K562 (cell line): ENCODE measurements around the gene JUND. TPM values are rescaled to one million over a fixed set of nuclear protein-coding genes. Genes with fewer than 3 reads are reported as not detected.

Source experiments
- HIVEP1 ChIP-seq: fragments of 250-450 bp; sonication (Bioruptor Pico); IDR thresholded peaks from 2 replicates; pipeline ENCODE4 v1.4.0; 2020; ENCODE audit warnings: mild to moderate bottlenecking
- KLF10 ChIP-seq: fragments of 250-450 bp; sonication (Bioruptor Pico); IDR thresholded peaks from 2 replicates; pipeline ENCODE4 v1.6.1; 2021; ENCODE audit warnings: matching md5 sums
- MCM2 ChIP-seq: fragments of 450-650 bp; IDR thresholded peaks from 2 replicates; pipeline ENCODE4 v1.6.1; 2017; ENCODE audit warnings: low read depth, mild to moderate bottlenecking
- SFPQ ChIP-seq: fragments of 200-400 bp; formaldehyde crosslinking; IDR thresholded peaks from 2 replicates; pipeline ENCODE4 v1.6.1; 2017; ENCODE audit warnings: mild to moderate bottlenecking, low read depth, low read length, moderate library complexity
- U2AF1 ChIP-seq: fragments of 200-400 bp; formaldehyde crosslinking; optimal IDR thresholded peaks from 2 replicates; pipeline ENCODE3; 2017; ENCODE audit warnings: mild to moderate bottlenecking, low read depth, low read length, moderate library complexity
- ZNF282 ChIP-seq: sonication (generic); formaldehyde crosslinking; IDR thresholded peaks from 2 replicates; pipeline ENCODE4 v1.8.1; 2023; ENCODE audit warnings: missing genetic modification reagents
- ZNF431 ChIP-seq: sonication (generic); formaldehyde crosslinking; IDR thresholded peaks from 2 replicates; pipeline ENCODE4 v1.8.0; 2022; ENCODE audit warnings: mild to moderate bottlenecking, missing genetic modification reagents
- polyA plus RNA-seq, 8 experiments: library from polyadenylated mRNA; depleted of rRNA in 4 of 8; stranded (reverse) in 5 of 8; unstranded in 3 of 8; fragments of >200 nt; fragmentation: Nextera tagmentation in 2 of 8; fragmentation: Illumina TruSeq in 1 of 8; extraction: Ambion mirVana in 2 of 8; extraction: Trizol in 1 of 8; gene quantifications; 2 replicates each; pipeline versions ENCODE4 v1.2.1 to v1.2.3, GENCODE V29; 2011 to 2014; ENCODE audit warnings: inconsistent platforms in 1 of 8, missing spikeins in 1 of 8
- total RNA-seq, 7 experiments: library from RNA; depleted of rRNA in 6 of 7; stranded (reverse); fragments of >200 nt in 6 of 7; fragmentation: Illumina TruSeq in 2 of 7; extraction: Trizol in 2 of 7; gene quantifications; 2 replicates each; pipeline versions ENCODE4 v1.2.1 to v1.2.3, GENCODE V29; 2011 to 2021; ENCODE audit warnings: low replicate concordance in 1 of 7

JUND gene
- total and polyA plus RNA-seq, 9 of the 15 experiments (the other 6 are each of a cell fraction or from before 2014, with no cell fraction given), result 6.4 to 286 (median 42.3) TPM

- TF ChIP-seq SFPQ (no peak), MCM2 (no peak), HIVEP1 (CRISPR knock-in tag) (no peak), ZNF431 (CRISPR knock-in tag) (no peak; the same call in 1 of the 2 replicates), ZNF282 (CRISPR knock-in tag) (no peak), U2AF1 (no peak), KLF10 (CRISPR knock-in tag) (no peak)
These were observed 10.4 kb upstream of the JUND start (continued) for GRCh38 chr19:18291590-18292461.
